ENCODE measurements around the gene TMEM132E.
"Not testable (repeated sequence)": the region's sequence is repeated elsewhere in the genome, so short reads cannot be mapped to it uniquely, and the experiment has no call there.

TMEM132E gene

GRCh38 chr17:34579017-34579946 lies at the start of gene TMEM132E:
Gene TMEM132E (plus strand): TSS chr17:34579582. CDS start chr17:34581077, 1,495 bp downstream.
- peaks cover 92% of the 10 kb centered on the region for H3K27me3 Mint-ChIP-seq
- H3K27ac Mint-ChIP-seq: no peak within 1 kb of the TSS
- H3K36me3 Mint-ChIP-seq: no peaks in the 10 kb centered on the region
- H3K4me3 Mint-ChIP-seq: peak within 1 kb of the TSS; percentile 80
- H3K9me3 Mint-ChIP-seq: no peaks in the 10 kb centered on the region
- H3K4me1 Mint-ChIP-seq: peaks cover 23% of the 10 kb centered on the region
- ATAC-seq: no peak

GRCh38 chr17:34530918-34531317 lies 48.5 kb upstream of the TMEM132E start:
- ATAC-seq: no peak
- peaks cover 6% of the 10 kb centered on the region for H3K4me1 Mint-ChIP-seq
- no peaks in the 10 kb centered on the region for H3K36me3 Mint-ChIP-seq
- H3K9me3 Mint-ChIP-seq: no peaks in the 10 kb centered on the region
- H3K4me3 Mint-ChIP-seq: no peak overlapping the region
- peaks cover 69% of the 10 kb centered on the region for H3K27me3 Mint-ChIP-seq
- H3K27ac Mint-ChIP-seq: no peak overlapping the region

- H3K9me3 Mint-ChIP-seq: no peaks in the 10 kb centered on the region
- H3K4me3 Mint-ChIP-seq: no peak overlapping the region
- peaks cover 67% of the 10 kb centered on the region for H3K27me3 Mint-ChIP-seq
- no peak for ATAC-seq
- peaks cover 6% of the 10 kb centered on the region for H3K4me1 Mint-ChIP-seq
- no peaks in the 10 kb centered on the region for H3K36me3 Mint-ChIP-seq
- no peak overlapping the region for H3K27ac Mint-ChIP-seq
These were observed 46.9 kb upstream of the TMEM132E start for GRCh38 chr17:34532281-34533065.

GRCh38 chr17:34533806-34534527 lies 45.4 kb upstream of the TMEM132E start:
- peaks cover 6% of the 10 kb centered on the region for H3K4me1 Mint-ChIP-seq
- H3K4me3 Mint-ChIP-seq: no peak overlapping the region
- no peak overlapping the region for H3K27ac Mint-ChIP-seq
- H3K36me3 Mint-ChIP-seq: no peaks in the 10 kb centered on the region
- H3K27me3 Mint-ChIP-seq: peaks cover 53% of the 10 kb centered on the region
- ATAC-seq: no peak
- no peaks in the 10 kb centered on the region for H3K9me3 Mint-ChIP-seq

GRCh38 chr17:34537445-34537844 lies 41.9 kb upstream of the TMEM132E start:
- H3K9me3 Mint-ChIP-seq: no peaks in the 10 kb centered on the region
- no peak overlapping the region for H3K4me3 Mint-ChIP-seq
- ATAC-seq: no peak
- H3K27ac Mint-ChIP-seq: no peak overlapping the region
- no peaks in the 10 kb centered on the region for H3K36me3 Mint-ChIP-seq
- peaks cover 52% of the 10 kb centered on the region for H3K27me3 Mint-ChIP-seq
- H3K4me1 Mint-ChIP-seq: peaks cover 6% of the 10 kb centered on the region

- not testable (repeated sequence) for H3K9me3 Mint-ChIP-seq, H3K27ac Mint-ChIP-seq, ATAC-seq, H3K4me1 Mint-ChIP-seq, H3K4me3 Mint-ChIP-seq, H3K36me3 Mint-ChIP-seq
- peaks cover 40% of the 10 kb centered on the region for H3K27me3 Mint-ChIP-seq
These were observed 40.8 kb upstream of the TMEM132E start for GRCh38 chr17:34538582-34538981.

- Mint-ChIP-seq H3K4me3 (no peak overlapping the region), H3K9me3 (no peaks in the 10 kb centered on the region), H3K27ac (no peak overlapping the region), H3K27me3 (peaks cover 33% of the 10 kb centered on the region), H3K36me3 (no peaks in the 10 kb centered on the region), H3K4me1 (no peaks in the 10 kb centered on the region)
- ATAC-seq: no peak
These were observed 39.5 kb upstream of the TMEM132E start for GRCh38 chr17:34539881-34540280.

- peak; percentile 51 for ATAC-seq
- Mint-ChIP-seq H3K27ac (no peak overlapping the region), H3K4me1 (no peaks in the 10 kb centered on the region), H3K9me3 (no peaks in the 10 kb centered on the region), H3K4me3 (no peak overlapping the region), H3K27me3 (peaks cover 40% of the 10 kb centered on the region), H3K36me3 (no peaks in the 10 kb centered on the region)
These were observed 36.6 kb upstream of the TMEM132E start for GRCh38 chr17:34542700-34543336.

GRCh38 chr17:34547453-34548063 lies 31.8 kb upstream of the TMEM132E start:
- H3K27ac Mint-ChIP-seq: no peak overlapping the region
- no peak for ATAC-seq

GRCh38 chr17:34549966-34550365 lies 29.4 kb upstream of the TMEM132E start:
- Mint-ChIP-seq H3K27ac (no peak overlapping the region), H3K27me3 (peaks cover 52% of the 10 kb centered on the region), H3K9me3 (no peaks in the 10 kb centered on the region), H3K36me3 (no peaks in the 10 kb centered on the region), H3K4me3 (no peak overlapping the region), H3K4me1 (no peaks in the 10 kb centered on the region)
- ATAC-seq: no peak

More at GRCh38 chr17:34547453-34548063, 31.8 kb upstream of the TMEM132E start:
- H3K4me3 Mint-ChIP-seq: no peak overlapping the region
- H3K9me3 Mint-ChIP-seq: no peaks in the 10 kb centered on the region
- no peaks in the 10 kb centered on the region for H3K4me1 Mint-ChIP-seq
- peaks cover 33% of the 10 kb centered on the region for H3K27me3 Mint-ChIP-seq
- no peaks in the 10 kb centered on the region for H3K36me3 Mint-ChIP-seq

- H3K4me3 Mint-ChIP-seq: no peak overlapping the region
- H3K27ac Mint-ChIP-seq: no peak overlapping the region
- no peaks in the 10 kb centered on the region for H3K36me3 Mint-ChIP-seq
- no peaks in the 10 kb centered on the region for H3K4me1 Mint-ChIP-seq
- H3K9me3 Mint-ChIP-seq: no peaks in the 10 kb centered on the region
- no peak for ATAC-seq
- peaks cover 44% of the 10 kb centered on the region for H3K27me3 Mint-ChIP-seq
These were observed 25.5 kb upstream of the TMEM132E start for GRCh38 chr17:34553907-34554306.

- Mint-ChIP-seq H3K27ac (no peak overlapping the region), H3K4me1 (no peaks in the 10 kb centered on the region), H3K4me3 (no peak overlapping the region), H3K36me3 (no peaks in the 10 kb centered on the region), H3K27me3 (peaks cover 34% of the 10 kb centered on the region), H3K9me3 (no peaks in the 10 kb centered on the region)
- no peak for ATAC-seq
These were observed 23.0 kb upstream of the TMEM132E start for GRCh38 chr17:34556384-34556783.

- Mint-ChIP-seq H3K4me3 (no peak overlapping the region), H3K27ac (no peak overlapping the region), H3K27me3 (peaks cover 32% of the 10 kb centered on the region), H3K9me3 (no peaks in the 10 kb centered on the region), H3K4me1 (no peaks in the 10 kb centered on the region), H3K36me3 (no peaks in the 10 kb centered on the region)
- ATAC-seq: no peak
These were observed 22.5 kb upstream of the TMEM132E start for GRCh38 chr17:34556931-34557330.

GRCh38 chr17:34561328-34561727 lies 18.1 kb upstream of the TMEM132E start:
- Mint-ChIP-seq H3K4me3 (no peak overlapping the region), H3K27ac (no peak overlapping the region)

More at GRCh38 chr17:34561328-34561727, 18.1 kb upstream of the TMEM132E start:
- H3K27me3 Mint-ChIP-seq: peaks cover 22% of the 10 kb centered on the region
- no peaks in the 10 kb centered on the region for H3K36me3 Mint-ChIP-seq
- no peak for ATAC-seq
- H3K4me1 Mint-ChIP-seq: no peaks in the 10 kb centered on the region
- no peaks in the 10 kb centered on the region for H3K9me3 Mint-ChIP-seq
